HG03432 (cell line): Measurements from ENCODE around the gene DGKE.
A peak's percentile ranks its signal among the peaks of the same experiment; 100 is the strongest.

Source experiments
- ATAC-seq: cut with Tn5 transposase; IDR thresholded peaks from one replicate; pipeline ENCODE4 v1.9.1; 2021; ENCODE audit warnings: mild to moderate bottlenecking, moderate library complexity; ENCODE audit not compliant: unreplicated experiment

Gene DGKE

DNA sequence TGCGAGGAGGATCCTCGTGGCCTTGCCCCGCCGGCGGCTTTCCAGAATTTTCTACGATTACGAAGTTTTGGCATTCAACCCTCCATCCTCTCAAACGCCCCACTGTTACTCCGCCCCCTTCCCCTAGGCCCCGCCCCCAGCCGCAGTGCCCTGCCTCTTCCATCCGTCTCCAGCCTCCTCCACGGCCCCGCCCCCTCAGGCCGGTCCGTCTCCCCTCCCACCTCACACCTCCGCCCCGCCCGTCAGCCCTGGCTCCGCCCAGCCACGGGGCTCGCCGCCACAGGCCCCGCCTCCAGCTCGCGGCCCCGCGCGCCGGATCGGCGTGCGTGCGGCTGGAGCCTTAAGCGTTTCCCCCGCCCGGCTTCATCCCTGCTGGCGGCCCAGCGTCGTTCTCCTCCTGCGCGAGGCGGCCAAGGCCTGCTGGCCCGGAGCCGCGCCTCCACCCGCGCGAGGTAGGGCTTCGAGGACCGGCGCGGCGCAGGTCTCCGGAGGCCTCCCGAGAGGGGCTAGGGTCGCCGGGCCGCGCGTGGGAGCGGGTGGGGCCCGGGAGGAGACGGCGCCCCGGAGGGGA, at the start of gene DGKE, which contains the start of gene C17orf67:
Gene DGKE, plus strand, starts transcription at position 343 of the 571 bp plus-strand sequence. CDS start 645 bp downstream, outside the sequence.
Gene C17orf67, minus strand, starts transcription at position 112 of the 571 bp plus-strand sequence. CDS start 18,110 bp downstream, outside the sequence.
- ATAC-seq = peak; percentile 80

DNA sequence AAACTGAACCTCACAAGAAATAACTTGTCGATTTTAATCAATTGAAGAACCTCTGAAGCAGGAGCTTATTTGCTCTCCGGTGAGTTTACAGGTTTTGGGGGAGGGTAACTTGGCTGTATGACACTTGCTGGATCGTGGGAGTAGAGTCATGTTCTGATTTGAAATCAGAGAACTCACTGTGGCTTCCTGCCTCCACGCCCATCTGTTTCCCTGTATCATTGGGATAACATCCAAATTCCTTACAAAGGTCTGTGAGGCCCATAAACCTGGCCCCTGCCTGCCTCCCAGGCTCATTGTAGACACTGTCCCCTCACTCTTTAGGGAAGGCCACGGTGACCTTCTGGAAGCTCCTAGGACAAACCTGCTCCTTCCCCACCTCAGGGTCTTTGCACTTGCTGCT, 48.5 kb upstream of the DGKE start:
- ATAC-seq = no peak

DNA sequence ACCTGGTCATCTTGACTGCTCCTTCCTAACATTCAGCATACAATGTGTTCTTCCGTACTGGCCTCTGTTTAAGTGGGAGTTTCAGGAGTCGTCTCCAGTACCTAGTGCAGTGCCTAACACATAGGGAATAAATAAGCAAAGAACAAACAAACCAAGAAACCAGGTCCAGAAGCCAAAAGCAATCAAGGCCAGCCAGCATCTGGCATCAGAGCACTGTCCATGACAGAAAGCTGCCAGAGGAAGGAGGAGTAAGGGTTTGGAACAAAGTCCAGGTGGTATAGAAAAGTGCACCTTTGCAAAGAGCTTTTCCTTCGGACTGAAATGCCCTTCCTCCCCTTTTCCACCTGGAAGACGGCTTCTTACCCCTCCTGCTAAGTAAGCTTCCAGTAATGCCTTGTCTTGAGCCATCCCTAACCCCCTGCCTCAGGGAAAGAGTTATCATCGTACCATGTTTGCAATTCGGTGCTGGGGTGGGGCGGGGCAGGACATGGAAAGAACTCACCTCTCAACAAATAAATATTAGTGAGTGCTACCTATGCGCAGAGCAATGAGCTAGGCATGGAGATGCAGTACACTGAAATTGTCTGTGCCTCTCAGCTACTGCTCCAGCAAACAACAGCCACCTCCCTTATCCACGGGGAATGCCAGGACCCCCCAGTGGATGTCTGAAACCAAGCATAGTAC, 47.8 kb upstream of the DGKE start:
- no peak for ATAC-seq

DNA sequence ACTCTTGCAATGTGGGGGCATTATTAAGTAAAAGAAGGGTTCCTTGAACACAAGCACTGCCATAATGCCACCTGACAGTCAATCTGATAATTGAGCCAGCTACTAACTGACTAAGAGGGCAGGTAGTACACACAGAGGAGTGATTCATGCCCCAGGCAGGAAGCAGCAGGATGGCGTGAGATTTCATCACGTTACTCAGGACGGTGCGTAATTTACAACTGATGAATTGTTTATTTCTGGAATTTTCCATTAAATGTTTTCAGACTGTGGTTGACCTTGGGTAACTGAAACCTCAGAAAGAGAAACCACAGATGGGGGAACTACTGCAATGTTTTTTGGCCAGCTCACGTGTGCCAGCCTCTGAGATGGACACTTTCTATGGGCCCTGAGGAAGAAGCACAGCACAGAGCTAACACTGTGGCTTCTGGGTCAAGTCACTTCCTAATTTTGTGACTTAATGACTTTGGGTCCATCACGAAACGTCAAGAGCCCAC, 46.9 kb upstream of the DGKE start:
- peak; percentile 82 for ATAC-seq

DNA sequence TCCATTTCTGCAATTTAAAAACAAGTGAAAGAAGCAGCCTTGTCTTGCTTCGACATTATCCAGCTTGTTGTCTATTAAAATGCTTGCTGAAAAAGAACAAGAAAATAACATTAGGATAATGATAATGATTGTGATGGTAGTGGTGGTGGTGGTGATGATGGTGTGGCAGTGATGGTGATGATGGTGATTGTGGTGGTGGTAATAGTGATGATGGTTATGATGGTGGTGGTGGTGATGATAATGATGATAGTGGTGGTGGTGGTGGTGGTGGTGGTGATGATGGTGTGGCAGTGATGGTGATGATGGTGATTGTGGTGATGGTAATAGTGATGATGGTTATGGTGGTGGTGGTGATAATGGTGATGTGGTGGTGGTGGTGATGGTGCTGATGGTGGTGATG, 41.7 kb upstream of the DGKE start:
- no peak for ATAC-seq

DNA sequence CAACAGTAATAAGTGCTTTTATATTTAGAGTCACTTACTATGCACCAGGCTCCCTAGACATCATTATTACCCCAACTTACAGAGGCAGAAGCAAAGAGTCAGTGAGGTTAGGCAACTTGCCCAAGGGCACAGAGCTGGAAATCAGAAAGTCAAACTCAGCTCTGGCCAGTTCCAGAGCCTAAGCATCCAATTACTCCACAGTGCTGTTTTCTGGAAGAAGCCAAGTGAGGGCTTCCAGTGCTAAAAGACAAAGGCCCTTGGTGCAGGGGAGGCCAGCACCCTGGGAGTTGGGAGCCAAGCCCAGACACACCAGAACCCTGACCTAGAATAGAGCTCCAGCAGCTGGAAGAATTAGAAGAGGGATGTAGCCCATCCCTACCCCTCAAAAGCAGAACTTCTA, 40.4 kb upstream of the DGKE start:
- ATAC-seq = no peak

DNA sequence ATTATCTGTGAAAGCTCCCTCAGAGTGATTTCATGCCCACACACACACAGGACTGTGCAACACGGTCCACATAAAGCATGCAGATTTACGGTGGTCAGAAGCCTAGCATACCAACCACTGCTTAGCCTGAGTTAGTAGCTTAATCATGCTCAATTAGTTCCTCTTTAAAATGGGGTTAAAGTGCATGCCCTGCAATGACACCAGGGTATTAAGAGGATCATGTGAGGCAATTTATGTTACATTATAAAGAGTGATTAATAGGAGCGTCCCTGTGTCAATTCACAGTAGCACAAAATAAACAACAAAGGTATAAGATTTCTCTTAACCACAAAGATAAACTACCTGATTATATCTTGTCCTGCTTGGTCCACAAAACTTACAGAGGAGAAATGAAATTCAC, 40.0 kb upstream of the DGKE start:
- no peak for ATAC-seq

DNA sequence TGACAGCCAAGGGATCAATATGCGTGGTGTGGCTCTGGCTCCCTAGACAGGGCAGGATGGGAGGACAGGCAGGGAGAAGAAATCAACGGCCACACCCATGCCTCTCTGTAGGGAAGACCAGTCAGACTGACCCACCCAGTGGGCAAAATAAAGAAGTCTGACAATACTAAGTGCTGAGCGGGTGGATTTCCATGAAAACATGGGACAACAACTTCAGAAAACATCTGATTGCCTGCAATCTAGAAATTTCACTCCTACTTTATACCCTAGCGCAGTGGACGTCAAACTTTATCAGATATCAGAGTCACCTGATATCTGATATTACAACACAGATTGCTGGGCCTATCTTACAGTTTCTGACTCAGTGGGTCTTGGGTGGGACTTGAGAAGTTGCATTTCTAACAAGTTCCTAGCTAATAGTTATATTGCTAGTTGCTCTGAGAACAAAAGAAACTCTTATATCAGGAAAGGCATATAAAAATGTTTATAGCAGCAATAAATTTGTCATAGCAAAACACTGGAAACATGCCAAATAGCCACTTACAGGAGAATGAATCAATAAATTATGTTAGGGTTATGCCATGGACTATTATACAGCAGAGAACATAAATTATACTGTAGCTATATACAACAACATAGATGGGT, 38.6 kb upstream of the DGKE start:
- no peak for ATAC-seq

DNA sequence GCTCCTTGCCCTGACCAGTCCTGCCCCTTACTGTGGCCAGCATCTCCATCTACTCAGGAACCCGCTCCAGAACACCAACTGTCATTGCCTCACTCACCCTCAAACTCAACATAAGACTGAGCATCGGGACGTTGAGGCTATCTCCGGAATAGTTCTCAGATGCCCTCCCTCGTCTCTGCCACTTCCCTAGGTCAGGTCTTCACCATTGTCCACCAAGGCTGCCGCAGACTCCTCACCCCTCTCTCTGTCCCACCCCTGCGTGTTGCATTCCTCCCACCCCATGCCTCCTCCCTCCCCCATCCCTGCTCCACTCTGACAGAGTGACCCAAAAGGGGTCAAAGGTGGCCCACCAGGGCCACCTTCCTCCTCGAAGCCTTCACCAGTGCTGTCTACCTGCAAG, 37.4 kb upstream of the DGKE start:
- ATAC-seq = no peak

DNA sequence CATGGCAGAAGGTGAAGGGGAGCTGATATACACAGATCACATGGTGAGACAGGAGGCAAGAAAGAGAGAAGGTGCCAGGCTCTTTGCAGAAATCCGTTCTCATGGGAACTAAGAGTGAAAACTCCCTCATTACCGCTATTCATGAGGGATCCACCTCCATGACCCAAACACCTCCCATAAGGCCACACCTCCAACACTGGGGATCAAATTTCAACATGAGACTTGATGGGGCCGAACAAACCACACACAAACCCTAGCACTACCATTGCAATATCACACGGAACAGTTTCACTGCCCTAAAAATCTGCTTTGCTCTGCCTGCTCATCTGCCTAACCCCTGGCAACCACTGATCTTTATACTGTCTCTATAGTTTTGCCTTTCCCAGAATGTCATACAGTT, 35.0 kb upstream of the DGKE start:
- ATAC-seq = no peak

DNA sequence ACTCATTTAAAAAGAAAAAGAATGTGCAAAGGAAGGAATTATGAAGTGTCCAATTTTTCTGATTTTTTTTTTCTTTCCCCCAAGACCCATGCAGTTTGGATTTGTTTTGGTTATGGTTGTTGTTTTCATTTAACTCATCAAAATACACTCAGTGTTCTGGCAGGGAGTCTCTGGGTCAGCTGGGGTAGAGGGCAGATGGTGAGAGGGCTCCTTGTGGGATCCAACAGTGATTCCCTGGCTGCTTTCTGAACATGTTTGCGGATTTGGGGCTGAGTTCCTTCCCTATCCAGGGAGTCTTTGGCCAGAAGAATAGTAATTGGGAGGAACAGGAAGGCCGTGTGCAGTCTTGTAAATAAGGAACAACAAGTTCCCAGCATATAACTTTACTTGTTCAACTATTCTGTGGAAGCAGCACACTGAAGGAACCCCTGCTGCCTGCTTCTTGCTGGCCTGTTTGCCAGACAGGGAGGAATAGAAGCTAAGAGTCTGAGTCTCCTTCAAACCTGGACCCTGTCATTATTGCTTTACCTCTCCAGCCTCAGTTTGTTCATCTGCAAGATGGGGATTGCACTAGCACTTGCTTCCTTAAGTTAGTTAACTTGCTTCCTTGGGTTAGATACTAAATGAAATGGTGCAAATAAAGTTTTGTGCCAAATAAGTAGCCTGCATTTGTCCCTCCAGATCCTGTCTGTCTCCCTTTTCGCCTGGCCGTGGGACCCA, 32.3 kb upstream of the DGKE start:
- no peak for ATAC-seq

DNA sequence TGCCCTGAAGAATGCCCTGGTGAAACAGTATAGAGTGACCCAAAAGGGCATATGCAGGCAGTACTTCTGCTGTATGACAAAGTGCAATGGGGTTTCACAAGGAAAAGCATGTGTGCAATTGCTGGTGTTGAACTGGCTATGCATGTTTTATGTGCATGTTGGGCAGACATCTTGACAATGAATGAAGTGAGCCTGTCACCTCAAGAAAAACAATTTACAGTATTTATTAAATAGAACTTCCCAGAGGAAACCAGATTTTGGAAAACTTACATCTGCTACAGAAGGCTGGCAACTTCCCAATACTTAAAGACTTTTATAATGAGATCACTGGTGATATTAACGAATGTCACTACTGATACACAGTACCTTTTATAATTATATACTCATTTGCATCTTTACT, 30.9 kb upstream of the DGKE start:
- no peak for ATAC-seq

DNA sequence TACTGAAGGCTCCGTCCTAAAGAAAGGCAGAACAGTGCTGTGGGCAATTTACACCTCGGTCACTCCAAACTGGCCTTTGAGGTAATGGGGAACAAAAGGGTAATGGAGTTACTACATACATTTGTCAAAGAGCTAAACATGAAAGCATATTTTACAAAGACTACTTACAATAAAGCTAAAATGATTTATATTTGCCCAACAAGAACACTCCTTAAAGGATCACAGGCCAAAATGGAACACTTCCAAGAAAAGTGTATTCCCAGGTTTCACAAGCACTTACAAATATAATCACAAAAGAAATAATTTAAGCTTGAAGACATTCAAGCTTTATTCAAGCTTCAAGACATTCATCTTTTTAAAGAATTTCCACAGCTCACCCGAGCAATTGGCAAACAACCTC, 29.5 kb upstream of the DGKE start:
- ATAC-seq = no peak

DNA sequence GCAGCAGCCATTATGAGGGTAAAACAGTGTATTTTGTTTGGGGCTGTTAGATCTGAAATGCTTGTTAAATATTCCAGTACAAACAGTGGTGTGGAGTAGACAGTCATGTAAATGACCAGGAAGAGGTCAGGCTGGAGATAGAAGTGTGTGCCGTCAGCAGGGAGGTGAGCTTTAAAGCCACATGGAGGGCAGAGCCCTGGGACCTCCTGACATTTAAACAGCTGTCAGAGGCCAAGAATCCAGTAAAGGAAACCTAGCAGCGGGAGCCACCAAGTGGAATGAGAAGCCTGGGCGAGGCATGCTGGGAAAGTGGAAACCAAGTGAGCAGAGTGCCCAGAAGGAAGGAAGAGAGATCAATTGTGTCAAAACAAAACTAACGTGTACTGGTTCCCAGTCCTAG, 27.0 kb upstream of the DGKE start:
- no peak for ATAC-seq

DNA sequence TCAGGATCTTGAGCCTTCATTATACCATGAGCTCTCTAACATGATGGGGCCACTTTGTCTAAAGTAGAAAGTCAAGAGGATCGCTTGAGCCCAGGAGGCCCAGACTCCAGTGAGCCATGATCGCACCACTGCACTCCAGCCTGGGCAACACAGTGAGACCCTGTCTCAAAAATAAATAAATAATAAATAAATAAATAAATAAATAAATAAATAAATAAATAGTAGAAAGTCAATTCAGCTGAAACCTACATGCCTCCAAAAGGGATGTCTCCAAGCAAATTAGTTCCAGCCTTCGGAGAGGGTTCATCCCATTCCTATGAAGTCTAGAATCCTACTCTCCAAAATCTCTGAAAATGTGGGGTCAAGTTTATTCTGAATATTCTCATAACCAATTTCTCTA, 26.2 kb upstream of the DGKE start:
- no peak for ATAC-seq

DNA sequence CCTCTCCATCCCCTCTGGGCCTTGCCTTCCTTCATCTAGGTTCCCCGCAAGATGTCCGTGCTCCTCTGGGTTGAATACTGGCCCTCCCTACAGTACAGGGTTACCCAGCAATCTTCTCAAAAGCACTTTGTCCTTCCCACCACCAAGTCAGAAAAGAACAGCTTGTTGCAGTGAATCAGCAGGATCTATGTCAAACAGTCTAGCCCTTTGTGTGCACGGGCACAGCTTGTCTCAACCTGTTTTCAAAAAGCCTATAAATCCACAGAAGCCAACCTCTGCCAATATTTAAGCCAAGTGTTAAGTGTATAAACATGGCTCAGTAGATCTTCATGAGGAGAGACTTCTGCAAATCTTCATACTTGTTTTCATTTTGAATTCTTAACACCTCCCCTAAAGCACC, 25.4 kb upstream of the DGKE start:
- ATAC-seq = no peak

DNA sequence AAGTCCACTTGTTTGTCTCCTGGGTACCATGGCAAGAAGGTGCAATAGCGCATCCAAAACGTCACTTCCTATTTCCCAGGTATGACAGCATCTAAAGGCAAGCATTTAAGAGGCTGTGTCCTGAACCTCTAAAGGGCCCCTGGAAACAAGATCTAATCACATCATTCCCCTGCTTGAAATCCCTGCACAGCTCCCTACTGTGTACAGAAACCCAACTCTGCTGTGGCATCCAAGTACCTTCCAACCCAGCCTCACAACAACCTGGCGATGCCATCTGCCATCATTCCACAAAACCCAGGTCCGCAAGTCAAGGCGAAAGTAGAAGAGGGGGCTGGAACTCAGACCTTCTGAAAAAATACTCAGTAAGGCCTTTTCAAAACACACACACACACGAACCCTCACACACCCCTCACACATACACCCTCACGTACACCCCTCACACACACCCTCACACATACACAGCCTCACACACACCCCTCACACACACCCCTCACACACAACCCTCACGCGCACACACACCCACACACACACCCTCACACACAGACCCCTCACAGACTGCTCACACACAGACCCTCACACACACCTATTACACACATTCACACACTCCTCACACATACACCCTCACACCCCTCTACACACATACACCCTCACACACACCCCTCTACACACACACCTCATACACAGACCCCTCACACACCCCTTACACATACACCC, 24.7 kb upstream of the DGKE start:
- ATAC-seq = no peak

DNA sequence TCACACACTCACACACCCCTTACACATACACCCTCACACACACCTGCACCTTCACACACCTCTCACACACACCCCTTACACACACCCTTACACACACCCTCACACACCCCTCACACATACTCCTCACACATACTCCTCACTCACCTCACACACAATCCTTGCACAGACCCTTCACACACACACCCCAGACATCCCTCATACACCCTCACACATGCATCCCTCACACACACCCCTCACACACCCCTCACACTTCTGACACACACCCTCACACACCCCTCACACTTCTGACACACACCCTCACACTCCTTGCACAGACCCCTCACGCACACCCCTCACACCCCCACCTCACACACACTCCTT, 24.2 kb upstream of the DGKE start:
- no peak for ATAC-seq

DNA sequence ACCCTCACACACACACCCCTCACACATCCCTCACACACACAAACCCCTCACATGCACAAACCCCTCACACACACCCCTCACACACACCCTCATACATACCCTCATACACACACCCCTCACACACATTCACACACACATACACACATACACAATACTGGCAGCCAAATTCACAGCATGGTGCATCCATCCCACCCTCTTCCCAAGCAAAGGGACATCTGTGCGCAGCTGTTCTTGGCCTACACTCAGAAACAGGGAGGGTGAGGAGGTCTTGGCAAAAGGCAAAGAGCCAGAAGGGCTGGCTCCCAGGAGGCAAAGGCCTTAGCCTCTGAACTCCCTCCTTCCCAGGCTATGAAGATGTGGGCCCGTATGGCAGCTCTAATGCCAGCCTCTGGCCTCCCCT, 23.6 kb upstream of the DGKE start:
- no peak for ATAC-seq

DNA sequence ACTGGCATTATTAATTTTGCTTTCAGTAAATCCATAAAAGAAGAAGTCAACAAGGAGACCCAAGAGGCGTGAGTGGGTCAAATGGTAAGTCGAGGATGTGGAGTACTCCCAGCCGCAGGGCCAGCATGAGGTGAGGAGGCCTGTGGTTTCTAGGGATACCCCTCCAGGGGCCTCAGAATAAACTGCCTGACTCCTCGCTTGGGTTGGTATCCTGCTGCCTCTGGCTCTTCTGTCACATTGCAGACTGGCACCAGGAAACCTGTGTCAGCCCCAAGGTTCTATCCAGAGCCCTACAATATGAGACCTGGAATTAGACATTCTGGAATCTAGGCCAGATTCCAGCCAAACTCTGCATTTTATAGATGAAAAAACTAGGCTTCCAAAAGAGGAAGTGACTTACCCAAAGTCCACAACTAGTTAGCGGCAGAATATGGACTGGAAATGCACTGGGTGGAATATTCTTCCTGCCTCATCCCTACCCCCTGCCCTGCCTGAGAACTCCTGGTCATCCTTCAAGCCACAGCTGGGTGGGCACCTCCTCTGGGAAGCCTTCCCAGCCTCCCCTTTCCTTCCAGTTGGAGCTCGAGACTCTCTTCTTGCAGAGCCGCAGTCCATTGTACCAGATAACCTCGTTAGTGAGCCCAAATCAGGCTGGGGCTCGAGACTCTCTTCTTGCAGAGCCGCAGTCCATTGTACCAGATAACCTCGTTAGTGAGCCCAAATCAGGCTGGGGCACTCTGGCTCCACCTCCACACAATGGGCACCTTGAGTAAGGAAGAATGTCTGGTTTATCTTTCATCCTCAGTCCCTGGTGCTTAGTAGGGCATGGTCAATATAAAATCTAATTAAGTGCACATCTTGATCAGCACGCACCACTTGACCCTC, 22.8 kb upstream of the DGKE start:
- ATAC-seq = no peak
